NCI-H1417 (cell line): Measurements from ENCODE around the gene EFNB2.

ENCODE experiments used
- DNase-seq, 3 experiments: peaks; one replicate each; lab custom pipeline; 2025; lab: John Stamatoyannopoulos, UW

The EFNB2 gene

GRCh38 chr13:106484084-106484483 is 51.4 kb downstream of the EFNB2 start:
- DNase-seq: no peak

GRCh38 chr13:106481919-106482318 is 53.5 kb downstream of the EFNB2 start:
- no peak for DNase-seq

- DNase-seq: no peak
These were observed 55.0 kb downstream of the EFNB2 start for GRCh38 chr13:106480351-106480910.

GRCh38 chr13:106479929-106480328 is 55.5 kb downstream of the EFNB2 start:
- no peak for DNase-seq

GRCh38 chr13:106478116-106478515 is 57.3 kb downstream of the EFNB2 start:
- no peak for DNase-seq

- peak in 1 of 3 experiments; percentile 17 for DNase-seq
These were observed 58.2 kb downstream of the EFNB2 start for GRCh38 chr13:106477303-106477702.

- DNase-seq: no peak
These were observed 59.6 kb downstream of the EFNB2 start for GRCh38 chr13:106475852-106476251.

- DNase-seq: no peak
These were observed 60.5 kb downstream of the EFNB2 start for GRCh38 chr13:106474912-106475311.

- DNase-seq: no peak
These were observed 62.3 kb downstream of the EFNB2 start for GRCh38 chr13:106473154-106473553.

- DNase-seq: no peak
These were observed 62.8 kb downstream of the EFNB2 start for GRCh38 chr13:106472621-106473020.

GRCh38 chr13:106471957-106472543 is 63.4 kb downstream of the EFNB2 start:
- no peak for DNase-seq

GRCh38 chr13:106470576-106470975 is 64.9 kb downstream of the EFNB2 start:
- no peak for DNase-seq

GRCh38 chr13:106468744-106469590 is 66.5 kb downstream of the EFNB2 start:
- no peak for DNase-seq

GRCh38 chr13:106468207-106468606 is 67.3 kb downstream of the EFNB2 start:
- DNase-seq: no peak

- peak in 1 of 3 experiments; percentile 59 for DNase-seq
These were observed 67.9 kb downstream of the EFNB2 start for GRCh38 chr13:106467427-106468122.

GRCh38 chr13:106466691-106467426 is 68.6 kb downstream of the EFNB2 start:
- no peak for DNase-seq

- no peak for DNase-seq
These were observed 71.4 kb downstream of the EFNB2 start for GRCh38 chr13:106464076-106464475.

- DNase-seq: no peak
These were observed 72.8 kb downstream of the EFNB2 start for GRCh38 chr13:106462710-106463109.

GRCh38 chr13:106455777-106456176 is 79.7 kb downstream of the EFNB2 start:
- no peak for DNase-seq

GRCh38 chr13:106455190-106455589 is 80.3 kb downstream of the EFNB2 start:
- DNase-seq: no peak

GRCh38 chr13:106453101-106453500 is 82.4 kb downstream of the EFNB2 start:
- no peak for DNase-seq

GRCh38 chr13:106450991-106451390 is 84.5 kb downstream of the EFNB2 start:
- DNase-seq: no peak
